K562 (cell line): Measurements from ENCODE around the gene UBE2S. TPM values are rescaled to one million over a fixed set of nuclear protein-coding genes. Genes with fewer than 3 reads are reported as not detected.

Source experiments
- ATAC-seq: fragments of 200-7000 bp; cut with Tn5 transposase; 3 replicates; pipeline ENCODE4 v1.9.1; 2020; ENCODE audit warnings: moderate library complexity
- BruUV-seq: library from RNA; stranded (reverse); fragments of 400-500 nt; replicated peaks from 2 replicates; lab custom pipeline; 2021; lab: Mats Ljungman, UMichigan
- CTCF ChIA-PET: fragments of 300-600 bp; formaldehyde crosslinking; extraction: SDS; loops from one replicate; lab custom pipeline; 2021; ENCODE audit warnings: low intra/inter-chr PET ratio; lab: Yijun Ruan, JAX
- POLR2A ChIA-PET: fragments of 300-600, 350-650 bp; sonication (Branson Sonifier 250); formaldehyde crosslinking; extraction: SDS; loops from one replicate; lab custom pipeline; 2021; ENCODE audit warnings: antibody characterized with exemption, inconsistent platforms; lab: Yijun Ruan, JAX
- DNase-seq, 4 experiments: peaks; one replicate each; pipeline versions ENCODE4 v3.0.0 to v3.0.0-alpha.2; 2011 to 2018; ENCODE audit warnings: low spot score in 3 of 4, mixed read lengths in 3 of 4; ENCODE audit errors: extremely low read depth in 1 of 4
- FAIRE-seq: peaks from 2 replicates; lab custom pipeline; 2011; peaks lifted over from hg19 to GRCh38; lab: Jason Lieb, UNC
- H2AFZ ChIP-seq: 2 replicates; pipeline ENCODE4 v1.6.0; 2011; ENCODE audit warnings: low read depth, low read length, control low read depth, inconsistent platforms
- H3K27ac ChIP-seq: fragments of 200-600 bp; 3 replicates; pipeline ENCODE4 v1.8.0; 2011; ENCODE audit warnings: low read depth, mild to moderate bottlenecking, control low read depth, inconsistent platforms, low read length, moderate library complexity, mixed read lengths; ENCODE audit errors: extremely low read depth
- H3K27me3 ChIP-seq, 2 experiments: fragments of 300-600 bp in 1 of 2; 2 replicates in 1 of 2; 3 replicates in 1 of 2; pipeline versions ENCODE4 v1.6.0 to v1.8.0; 2011; ENCODE audit warnings: inconsistent platforms in 2 of 2, low read length in 2 of 2, mild to moderate bottlenecking in 1 of 2, mixed read lengths in 1 of 2, moderate library complexity in 1 of 2; ENCODE audit not compliant: control insufficient read depth in 2 of 2, insufficient read depth in 2 of 2
- H3K36me3 ChIP-seq: fragments of 300-600 bp; 3 replicates; pipeline ENCODE4 v1.8.0; 2011; ENCODE audit warnings: mild to moderate bottlenecking, low read length, inconsistent platforms; ENCODE audit not compliant: control insufficient read depth, insufficient read depth
- H3K4me1 ChIP-seq, 2 experiments: fragments of 200-600 bp in 1 of 2; replicated peaks in 1 of 2; 2 replicates in 1 of 2; 3 replicates in 1 of 2; pipeline versions ENCODE4 v1.5.1 to v1.8.0; 2011; ENCODE audit warnings: inconsistent platforms in 2 of 2, low read length in 2 of 2, mild to moderate bottlenecking in 1 of 2, mixed read lengths in 1 of 2, moderate library complexity in 1 of 2; ENCODE audit not compliant: control insufficient read depth in 2 of 2, insufficient read depth in 2 of 2
- H3K4me2 ChIP-seq: 2 replicates; pipeline ENCODE4 v1.6.1; 2011; ENCODE audit warnings: low read length, control low read depth, inconsistent platforms, mixed read lengths; ENCODE audit not compliant: insufficient read depth
- H3K4me3 ChIP-seq: fragments of 200-600 bp; sonication (generic), shearing (Covaris generic); 2 replicates; pipeline ENCODE4 v1.5.1; 2016; ENCODE audit warnings: control low read depth, inconsistent platforms
- H3K79me2 ChIP-seq: fragments of 200-600 bp; 3 replicates; pipeline ENCODE4 v1.8.0; 2011; ENCODE audit warnings: low read length, inconsistent platforms; ENCODE audit not compliant: control insufficient read depth, insufficient read depth
- H3K9ac ChIP-seq, 2 experiments: 2 replicates each; pipeline versions ENCODE4 v1.6.0 to v1.6.1; 2011; ENCODE audit warnings: low read depth in 2 of 2, low read length in 2 of 2, control low read depth in 1 of 2, inconsistent platforms in 1 of 2, mild to moderate bottlenecking in 1 of 2, mixed read lengths in 1 of 2; ENCODE audit not compliant: insufficient read depth in 1 of 2
- H3K9me1 ChIP-seq: one replicate; pipeline ENCODE4 v1.6.0; 2011; ENCODE audit warnings: inconsistent platforms, mild to moderate bottlenecking, low read length, moderate library complexity; ENCODE audit not compliant: control insufficient read depth, insufficient read depth
- H3K9me3 ChIP-seq: replicated peaks from 2 replicates; pipeline ENCODE4 v1.5.1; 2011; ENCODE audit warnings: low read depth, low read length, inconsistent platforms; ENCODE audit not compliant: control insufficient read depth, insufficient read depth
- H4K20me1 ChIP-seq: replicated peaks from 2 replicates; pipeline ENCODE4 v1.6.1; 2011; ENCODE audit warnings: low read length, inconsistent platforms, mixed read lengths; ENCODE audit not compliant: control insufficient read depth, insufficient read depth
- MGA ChIP-seq: fragments of 450-650 bp; IDR thresholded peaks from 2 replicates; pipeline ENCODE4 v1.6.1; 2016; ENCODE audit warnings: mild to moderate bottlenecking, moderate library complexity
- WGBS: fragments of 100-300 bp; shearing (Covaris generic); methylation state at CpG from one replicate; pipeline ENCODE4 v1.1.6; 2016; ENCODE audit warnings: low coverage, mixed read lengths; ENCODE audit not compliant: insufficient coverage; ENCODE audit errors: missing lambda C conversion rate; 5-methylcytosine and 5-hydroxymethylcytosine counted together
- in situ Hi-C: fragments of 300-500 bp; cut with MboI; formaldehyde crosslinking; loops from 4 replicates; pipeline ENCODE4 v1.15.0; 2018; ENCODE audit warnings: inconsistent platforms, mixed read lengths
- intact Hi-C: fragments of 100-400 bp; cut with micrococcal nuclease; formaldehyde crosslinking; loops from 2 replicates; pipeline ENCODE4 v1.14.2; 2022
- polyA plus RNA-seq, 8 experiments: library from polyadenylated mRNA; depleted of rRNA in 4 of 8; stranded (reverse) in 5 of 8; unstranded in 3 of 8; fragments of >200 nt; fragmentation: Nextera tagmentation in 2 of 8; fragmentation: Illumina TruSeq in 1 of 8; extraction: Ambion mirVana in 2 of 8; extraction: Trizol in 1 of 8; gene quantifications; 2 replicates each; pipeline versions ENCODE4 v1.2.1 to v1.2.3, GENCODE V29; 2011 to 2014; ENCODE audit warnings: inconsistent platforms in 1 of 8, missing spikeins in 1 of 8
- total RNA-seq, 7 experiments: library from RNA; depleted of rRNA in 6 of 7; stranded (reverse); fragments of >200 nt in 6 of 7; fragmentation: Illumina TruSeq in 2 of 7; extraction: Trizol in 2 of 7; gene quantifications; 2 replicates each; pipeline versions ENCODE4 v1.2.1 to v1.2.3, GENCODE V29; 2011 to 2021; ENCODE audit warnings: low replicate concordance in 1 of 7
- TF ChIP-seq, protein P1 (sequence below), 2 experiments: IDR thresholded peaks in 1 of 2; conservative IDR thresholded peaks in 1 of 2; 2 replicates each; pipeline ENCODE4 v1.6.1; 2016; ENCODE audit warnings: low read depth in 2 of 2, mild to moderate bottlenecking in 1 of 2, missing compliant biosample characterization in 1 of 2, missing genetic modification characterization in 1 of 2, moderate library complexity in 1 of 2
- TF ChIP-seq, protein P2 (sequence below): sonication (generic); formaldehyde crosslinking; IDR thresholded peaks from 2 replicates; pipeline ENCODE4 v1.9.0; 2022; ENCODE audit warnings: mild to moderate bottlenecking, missing genetic modification reagents

The UBE2S gene
- total and polyA plus RNA-seq, 9 of the 15 experiments (the other 6 are each of a cell fraction or from before 2014, with no cell fraction given): 1.5 to 1,305 (median 157) TPM

GRCh38 chr19:55451965-55452748, 44.6 kb upstream of the UBE2S start:
- peak overlapping the region; percentile 28 for H3K4me3 ChIP-seq
- H3K27me3 ChIP-seq: peaks cover 0 to 14% of the 10 kb centered on the region in 2 experiments; a peak in 4 of 5 replicates
- peak overlapping the region; percentile 53 for H3K4me2 ChIP-seq
- H3K9me1 ChIP-seq: no peaks in the 10 kb centered on the region
- 1% methylated on average over 29 of the region's 57 CpGs for WGBS
- peaks cover 3 to 75% of the 10 kb centered on the region in 2 experiments for H3K4me1 ChIP-seq
- H3K79me2 ChIP-seq: peaks cover 2% of the 10 kb centered on the region; the same call in 1 of the 3 replicates
- H3K9ac ChIP-seq: peak overlapping the region in 1 of 2 experiments; percentile 15; a peak in 2 of 4 replicates
- BruUV-seq: no TSS peak
- no peak for ATAC-seq
- DNase-seq: peak; percentile 27 to 64 (median 53)
- H4K20me1 ChIP-seq: no peaks in the 10 kb centered on the region; the same call in 1 of the 2 replicates
- no peak for FAIRE-seq
- H2AFZ ChIP-seq: no peak overlapping the region
- no peak overlapping the region for H3K27ac ChIP-seq
- peaks cover 29% of the 10 kb centered on the region; the same call in 2 of the 3 replicates for H3K36me3 ChIP-seq
- ChIA-PET POLR2A (interaction anchor here (0.6 to 2.0 kb wide), 7 partner anchors 8 to 362 kb away, joined by 3 to 7 read pairs (median 4); partner anchors contain the start of genes FIZ1 and ISOC2), CTCF (interaction anchor here (1.1 kb wide), 1 partner anchor 52 kb away, joined by 6 read pairs; no protein-coding TSS in a partner anchor)
- intact Hi-C loops: loop anchor here (5.0 kb wide), 1 partner anchor 65 kb away; the partner anchor contains the start of gene RPL28
- H3K9me3 ChIP-seq: no peaks in the 10 kb centered on the region
- in situ Hi-C loops: no loop called here
- TF ChIP-seq, protein P1, sequence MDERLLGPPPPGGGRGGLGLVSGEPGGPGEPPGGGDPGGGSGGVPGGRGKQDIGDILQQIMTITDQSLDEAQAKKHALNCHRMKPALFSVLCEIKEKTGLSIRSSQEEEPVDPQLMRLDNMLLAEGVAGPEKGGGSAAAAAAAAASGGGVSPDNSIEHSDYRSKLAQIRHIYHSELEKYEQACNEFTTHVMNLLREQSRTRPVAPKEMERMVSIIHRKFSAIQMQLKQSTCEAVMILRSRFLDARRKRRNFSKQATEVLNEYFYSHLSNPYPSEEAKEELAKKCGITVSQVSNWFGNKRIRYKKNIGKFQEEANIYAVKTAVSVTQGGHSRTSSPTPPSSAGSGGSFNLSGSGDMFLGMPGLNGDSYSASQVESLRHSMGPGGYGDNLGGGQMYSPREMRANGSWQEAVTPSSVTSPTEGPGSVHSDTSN (CRISPR knock-in tag; IDR thresholded peaks at IDR 0.05; ENCODE audit: low read depth): no peak
- TF ChIP-seq, protein P1 (tag; conservative IDR thresholded peaks at IDR 0.05; ENCODE audit: low read depth): 0 out of 2 replicates have a peak, but pooled peaks have one; percentile 7
- TF ChIP-seq, protein P2, sequence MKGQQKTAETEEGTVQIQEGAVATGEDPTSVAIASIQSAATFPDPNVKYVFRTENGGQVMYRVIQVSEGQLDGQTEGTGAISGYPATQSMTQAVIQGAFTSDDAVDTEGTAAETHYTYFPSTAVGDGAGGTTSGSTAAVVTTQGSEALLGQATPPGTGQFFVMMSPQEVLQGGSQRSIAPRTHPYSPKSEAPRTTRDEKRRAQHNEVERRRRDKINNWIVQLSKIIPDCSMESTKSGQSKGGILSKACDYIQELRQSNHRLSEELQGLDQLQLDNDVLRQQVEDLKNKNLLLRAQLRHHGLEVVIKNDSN (CRISPR knock-in tag): no peak
- no peak for TF ChIP-seq MGA
